Measurements from ENCODE around the gene GNAL.

DNA sequence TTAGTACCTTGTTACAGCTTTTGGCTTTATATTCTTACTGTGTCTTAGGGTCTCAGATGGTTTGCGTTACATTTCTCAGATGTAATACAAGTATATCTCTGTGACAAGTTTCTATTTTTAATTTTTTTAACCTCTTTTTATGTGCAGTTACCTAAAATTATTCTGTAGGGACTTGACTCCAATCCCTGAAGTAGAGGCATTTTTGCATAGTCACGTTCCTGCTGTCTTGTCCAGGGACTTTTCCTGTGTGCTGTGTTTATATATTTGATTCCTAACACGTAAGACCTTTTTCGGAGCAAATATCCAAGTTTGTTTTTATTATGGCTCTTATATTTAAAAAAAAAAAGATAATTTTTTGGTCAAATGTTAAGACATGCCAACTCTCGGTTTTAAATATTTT is 91.0 kb downstream of the GNAL start:
- TF ChIP-seq, protein P1, sequence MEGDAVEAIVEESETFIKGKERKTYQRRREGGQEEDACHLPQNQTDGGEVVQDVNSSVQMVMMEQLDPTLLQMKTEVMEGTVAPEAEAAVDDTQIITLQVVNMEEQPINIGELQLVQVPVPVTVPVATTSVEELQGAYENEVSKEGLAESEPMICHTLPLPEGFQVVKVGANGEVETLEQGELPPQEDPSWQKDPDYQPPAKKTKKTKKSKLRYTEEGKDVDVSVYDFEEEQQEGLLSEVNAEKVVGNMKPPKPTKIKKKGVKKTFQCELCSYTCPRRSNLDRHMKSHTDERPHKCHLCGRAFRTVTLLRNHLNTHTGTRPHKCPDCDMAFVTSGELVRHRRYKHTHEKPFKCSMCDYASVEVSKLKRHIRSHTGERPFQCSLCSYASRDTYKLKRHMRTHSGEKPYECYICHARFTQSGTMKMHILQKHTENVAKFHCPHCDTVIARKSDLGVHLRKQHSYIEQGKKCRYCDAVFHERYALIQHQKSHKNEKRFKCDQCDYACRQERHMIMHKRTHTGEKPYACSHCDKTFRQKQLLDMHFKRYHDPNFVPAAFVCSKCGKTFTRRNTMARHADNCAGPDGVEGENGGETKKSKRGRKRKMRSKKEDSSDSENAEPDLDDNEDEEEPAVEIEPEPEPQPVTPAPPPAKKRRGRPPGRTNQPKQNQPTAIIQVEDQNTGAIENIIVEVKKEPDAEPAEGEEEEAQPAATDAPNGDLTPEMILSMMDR (IDR thresholded peaks at IDR 0.05 in 8 of 11, conservative IDR thresholded peaks at IDR 0.05 in 3 of 11), result no peak
- TF ChIP-seq POLR2AphosphoS5 (IDR thresholded peaks at IDR 0.05), result no peak
- TF ChIP-seq POLR2A (IDR thresholded peaks at IDR 0.05), result no peak

All from spleen (tissue), 7 donors.